Brain microvascular endothelial cell (primary cell): ENCODE measurements around the gene MCM6.

ENCODE experiments used
- DNase-seq: peaks from one replicate; pipeline ENCODE4 v3.0.0-alpha.2; 2020
- H3K27ac ChIP-seq: fragments of 250-450 bp; sonication (Bioruptor Pico); 2 replicates; pipeline ENCODE4 v1.5.1; 2020; ENCODE audit warnings: mild to moderate bottlenecking, moderate library complexity
- H3K27me3 ChIP-seq: fragments of 250-450 bp; sonication (Bioruptor Pico); replicated peaks from 2 replicates; pipeline ENCODE4 v1.5.1; 2020; ENCODE audit warnings: mild to moderate bottlenecking
- H3K36me3 ChIP-seq: fragments of 250-450 bp; sonication (Bioruptor Pico); replicated peaks from 2 replicates; pipeline ENCODE4 v1.5.1; 2020; ENCODE audit warnings: mild to moderate bottlenecking
- H3K4me3 ChIP-seq: 2 replicates; pipeline ENCODE4 v1.5.1; 2011; ENCODE audit warnings: low read depth, mild to moderate bottlenecking, control low read depth, low read length, moderate library complexity
- CTCF ChIP-seq: IDR thresholded peaks from 2 replicates; pipeline ENCODE4 v1.5.1; 2011; ENCODE audit warnings: low read depth, mild to moderate bottlenecking, moderate library complexity, low read length, control low read depth, inconsistent platforms; ENCODE audit errors: missing control alignments
- in situ Hi-C: cut with HindIII; loops from 2 replicates; pipeline ENCODE4 v1.10.0; 2017; ENCODE audit warnings: low sequenced_read_pairs, low pct_ligation_motif_present

The MCM6 gene

GRCh38 chr2:135838502-135838901, 37.7 kb downstream of the MCM6 start:
- in situ Hi-C loops, result no loop called here
- H3K27me3 ChIP-seq, result no peaks in the 10 kb centered on the region
- no peak for DNase-seq
- H3K27ac ChIP-seq, result no peak overlapping the region
- no peak overlapping the region for H3K4me3 ChIP-seq
- H3K36me3 ChIP-seq, result peaks cover 2% of the 10 kb centered on the region
- TF ChIP-seq CTCF, result no peak

- Histone ChIP-seq H3K27me3 (no peaks in the 10 kb centered on the region), H3K36me3 (no peaks in the 10 kb centered on the region), H3K27ac (no peak within 1 kb of the TSS), H3K4me3 (no peak within 1 kb of the TSS)
- no peak for TF ChIP-seq CTCF
- in situ Hi-C loops, result no loop called here
- DNase-seq, result no peak
Measured at GRCh38 chr2:135836596-135837270, 39.5 kb downstream of the MCM6 start, which contains the start of gene LCT. Gene LCT, minus strand, starts transcription at chr2:135837184. Its CDS starts 15 bp downstream, at chr2:135837169.

- in situ Hi-C loops, result no loop called here
- no peak overlapping the region for H3K4me3 ChIP-seq
- H3K36me3 ChIP-seq, result no peaks in the 10 kb centered on the region
- H3K27me3 ChIP-seq, result no peaks in the 10 kb centered on the region
- H3K27ac ChIP-seq, result no peak overlapping the region
- DNase-seq, result no peak
- no peak for TF ChIP-seq CTCF
Measured at GRCh38 chr2:135832891-135833290, 43.4 kb downstream of the MCM6 start.

- H3K27me3 ChIP-seq, result no peaks in the 10 kb centered on the region
- no peak for TF ChIP-seq CTCF
- H3K4me3 ChIP-seq, result no peak overlapping the region
- no peaks in the 10 kb centered on the region for H3K36me3 ChIP-seq
- in situ Hi-C loops, result no loop called here
- no peak for DNase-seq
- H3K27ac ChIP-seq, result no peak overlapping the region
Measured at GRCh38 chr2:135831180-135831812, 44.9 kb downstream of the MCM6 start.

- no peaks in the 10 kb centered on the region for H3K27me3 ChIP-seq
- no peak overlapping the region for H3K27ac ChIP-seq
- no peak for TF ChIP-seq CTCF
- no peak overlapping the region for H3K4me3 ChIP-seq
- in situ Hi-C loops, result no loop called here
- no peak for DNase-seq
- H3K36me3 ChIP-seq, result no peaks in the 10 kb centered on the region
Measured at GRCh38 chr2:135829378-135830135, 46.7 kb downstream of the MCM6 start.
